SHP77 treated with DMSO at 0.1 percent for 48 hours (cell line): ENCODE measurements around the gene RPTOR.
"Not testable (repeated sequence)": the region's sequence is repeated elsewhere in the genome, so short reads cannot be mapped to it uniquely, and the experiment has no call there.

Source experiments
- DNase-seq: peaks from one replicate; lab custom pipeline; 2025; lab: John Stamatoyannopoulos, UW

RPTOR gene

GRCh38 chr17:80619535-80620235, 75.0 kb downstream of the RPTOR start:
- no peak for DNase-seq

GRCh38 chr17:80621335-80621996, 76.8 kb downstream of the RPTOR start:
- DNase-seq: no peak

- DNase-seq: no peak
Measured at GRCh38 chr17:80621997-80622357, 77.3 kb downstream of the RPTOR start.

GRCh38 chr17:80624864-80625263, 80.2 kb downstream of the RPTOR start:
- DNase-seq: no peak

GRCh38 chr17:80625627-80626026, 81.0 kb downstream of the RPTOR start:
- DNase-seq: no peak

GRCh38 chr17:80628881-80629280, 84.2 kb downstream of the RPTOR start:
- DNase-seq: not testable (repeated sequence)

GRCh38 chr17:80629298-80630028, 84.8 kb downstream of the RPTOR start:
- DNase-seq: no peak

GRCh38 chr17:80630560-80631120, 86.0 kb downstream of the RPTOR start:
- no peak for DNase-seq

GRCh38 chr17:80631142-80632045, 86.8 kb downstream of the RPTOR start:
- no peak for DNase-seq

GRCh38 chr17:80632046-80632581, 87.5 kb downstream of the RPTOR start:
- DNase-seq: no peak

- no peak for DNase-seq
Measured at GRCh38 chr17:80633207-80633606, 88.6 kb downstream of the RPTOR start.

- no peak for DNase-seq
Measured at GRCh38 chr17:80633994-80634566, 89.4 kb downstream of the RPTOR start.

GRCh38 chr17:80636361-80637018, 91.9 kb downstream of the RPTOR start:
- DNase-seq: no peak

GRCh38 chr17:80637048-80637781, 92.6 kb downstream of the RPTOR start:
- DNase-seq: no peak

GRCh38 chr17:80639658-80640057, 95.0 kb downstream of the RPTOR start:
- no peak for DNase-seq

GRCh38 chr17:80640366-80641084, 95.9 kb downstream of the RPTOR start:
- DNase-seq: no peak

- no peak for DNase-seq
Measured at GRCh38 chr17:80643326-80644099, 98.9 kb downstream of the RPTOR start.

- no peak for DNase-seq
Measured at GRCh38 chr17:80644536-80644935, 99.9 kb downstream of the RPTOR start.
